Anterior cingulate cortex (tissue), 58 donors: ENCODE data around the gene FGF23.

Experiments
- DNase-seq, 58 donors: peaks; one replicate each; lab custom pipeline; 2025; lab: John Stamatoyannopoulos, UW

Gene FGF23

GRCh38 chr12:4386801-4387200 lies 7.3 kb upstream of the FGF23 start:
- peak in 1 of 58 donors; percentile 2 for DNase-seq

- DNase-seq = no peak
Measured at GRCh38 chr12:4383304-4383865, 3.9 kb upstream of the FGF23 start.

GRCh38 chr12:4380332-4380731 lies 820 bp upstream of the FGF23 start:
- no peak for DNase-seq

GRCh38 chr12:4378772-4379171 lies 740 bp downstream of the FGF23 start:
- no peak for DNase-seq

GRCh38 chr12:4375449-4375848 lies 4.1 kb downstream of the FGF23 start:
- DNase-seq = no peak

GRCh38 chr12:4372653-4373052 lies 6.9 kb downstream of the FGF23 start:
- DNase-seq = no peak

GRCh38 chr12:4370265-4370664 lies 9.2 kb downstream of the FGF23 start:
- DNase-seq = no peak

GRCh38 chr12:4369548-4369947 lies 10.0 kb downstream of the FGF23 start:
- no peak for DNase-seq

- no peak for DNase-seq
Measured at GRCh38 chr12:4366090-4366489, 13.4 kb downstream of the FGF23 start.

- DNase-seq = peak in 6 of 58 donors; percentile 1 to 17 (median 7)
Measured at GRCh38 chr12:4356041-4356327, 23.5 kb downstream of the FGF23 start.

GRCh38 chr12:4355156-4356040 lies 24.1 kb downstream of the FGF23 start:
- no peak for DNase-seq

GRCh38 chr12:4353785-4354208 lies 25.7 kb downstream of the FGF23 start:
- peak in 4 of 58 donors; percentile 1 to 3 (median 2) for DNase-seq

GRCh38 chr12:4346931-4347330 lies 32.6 kb downstream of the FGF23 start:
- no peak for DNase-seq

- DNase-seq = no peak
Measured at GRCh38 chr12:4331842-4332241, 47.7 kb downstream of the FGF23 start.

GRCh38 chr12:4331221-4331620 lies 48.3 kb downstream of the FGF23 start:
- DNase-seq = no peak

- no peak for DNase-seq
Measured at GRCh38 chr12:4330203-4330602, 49.3 kb downstream of the FGF23 start.

- no peak for DNase-seq
Measured at GRCh38 chr12:4327293-4327692, 52.2 kb downstream of the FGF23 start.

- no peak for DNase-seq
Measured at GRCh38 chr12:4325966-4326365, 53.5 kb downstream of the FGF23 start.

GRCh38 chr12:4324366-4324765 lies 55.1 kb downstream of the FGF23 start:
- no peak for DNase-seq

- DNase-seq = no peak
Measured at GRCh38 chr12:4323396-4323795, 56.1 kb downstream of the FGF23 start.

GRCh38 chr12:4322726-4323125 lies 56.8 kb downstream of the FGF23 start:
- no peak for DNase-seq
